PFSK-1 (cell line): ENCODE data around the gene RRP9.

Source experiments
- FOXP2 ChIP-seq: optimal IDR thresholded peaks from 2 replicates; pipeline ENCODE3; 2011; ENCODE audit warnings: borderline replicate concordance, control low read depth, inconsistent platforms; ENCODE audit not compliant: insufficient read depth; ENCODE audit errors: extremely low read length, extremely low read depth
- POLR2AphosphoS5 ChIP-seq: IDR thresholded peaks from 2 replicates; pipeline ENCODE4 v1.6.1; 2012; ENCODE audit warnings: low read depth, mild to moderate bottlenecking, control low read depth, low read length, moderate library complexity
- SIN3A ChIP-seq: IDR thresholded peaks from 2 replicates; pipeline ENCODE4 v1.6.1; 2012; ENCODE audit warnings: mild to moderate bottlenecking, low read length, moderate library complexity, borderline replicate concordance; ENCODE audit not compliant: insufficient read depth
- TAF1 ChIP-seq: IDR thresholded peaks from 2 replicates; pipeline ENCODE4 v1.6.1; 2012; ENCODE audit warnings: low read length, control low read depth, borderline replicate concordance; ENCODE audit not compliant: insufficient read depth
- TF ChIP-seq, protein P1 (sequence below), 2 experiments: IDR thresholded peaks; 2 replicates each; pipeline versions ENCODE4 v1.6.1 to v1.8.0; 2011 to 2012; ENCODE audit warnings: low read depth in 2 of 2, low read length in 2 of 2, control low read depth in 1 of 2, inconsistent platforms in 1 of 2, mild to moderate bottlenecking in 1 of 2, moderate library complexity in 1 of 2; ENCODE audit not compliant: insufficient read depth in 1 of 2

DNA sequence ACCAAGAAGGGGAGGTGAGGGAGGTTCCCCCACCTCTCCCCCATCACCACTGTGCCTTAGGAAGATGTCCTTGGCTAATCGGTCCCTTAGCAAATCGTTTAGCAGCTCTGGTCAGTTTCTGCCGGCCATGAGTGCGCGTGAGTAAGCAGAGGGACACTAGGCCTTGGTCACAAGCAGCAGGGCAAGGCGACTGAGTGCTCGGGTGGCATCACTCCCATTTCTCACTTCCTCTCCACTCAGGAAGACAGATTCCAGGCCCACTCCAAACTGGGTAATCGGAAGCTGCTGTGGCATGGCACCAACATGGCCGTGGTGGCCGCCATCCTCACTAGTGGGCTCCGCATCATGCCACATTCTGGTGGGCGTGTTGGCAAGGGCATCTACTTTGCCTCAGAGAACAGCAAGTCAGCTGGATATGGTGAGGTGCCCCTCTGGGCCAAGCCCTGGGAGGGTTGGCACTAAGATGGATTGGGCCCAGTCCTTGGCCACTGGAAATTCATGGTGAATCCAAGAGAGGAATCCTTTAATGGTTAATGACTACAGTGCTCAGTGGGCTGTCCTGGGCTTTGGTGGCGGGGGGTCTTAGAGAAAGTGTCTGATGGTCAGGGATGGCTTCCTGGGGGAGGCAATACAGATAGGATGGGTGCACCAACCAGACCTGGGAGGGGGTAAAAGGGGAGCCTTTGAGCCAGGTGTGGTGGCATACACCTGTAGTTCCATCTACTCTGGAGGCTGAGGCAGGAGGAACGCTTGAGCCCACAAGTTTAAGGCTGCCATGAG, 4.4 kb upstream of the RRP9 start:
- TF ChIP-seq TAF1 (no peak), POLR2AphosphoS5 (no peak), SIN3A (no peak), FOXP2 (no peak)
- TF ChIP-seq, protein P1, sequence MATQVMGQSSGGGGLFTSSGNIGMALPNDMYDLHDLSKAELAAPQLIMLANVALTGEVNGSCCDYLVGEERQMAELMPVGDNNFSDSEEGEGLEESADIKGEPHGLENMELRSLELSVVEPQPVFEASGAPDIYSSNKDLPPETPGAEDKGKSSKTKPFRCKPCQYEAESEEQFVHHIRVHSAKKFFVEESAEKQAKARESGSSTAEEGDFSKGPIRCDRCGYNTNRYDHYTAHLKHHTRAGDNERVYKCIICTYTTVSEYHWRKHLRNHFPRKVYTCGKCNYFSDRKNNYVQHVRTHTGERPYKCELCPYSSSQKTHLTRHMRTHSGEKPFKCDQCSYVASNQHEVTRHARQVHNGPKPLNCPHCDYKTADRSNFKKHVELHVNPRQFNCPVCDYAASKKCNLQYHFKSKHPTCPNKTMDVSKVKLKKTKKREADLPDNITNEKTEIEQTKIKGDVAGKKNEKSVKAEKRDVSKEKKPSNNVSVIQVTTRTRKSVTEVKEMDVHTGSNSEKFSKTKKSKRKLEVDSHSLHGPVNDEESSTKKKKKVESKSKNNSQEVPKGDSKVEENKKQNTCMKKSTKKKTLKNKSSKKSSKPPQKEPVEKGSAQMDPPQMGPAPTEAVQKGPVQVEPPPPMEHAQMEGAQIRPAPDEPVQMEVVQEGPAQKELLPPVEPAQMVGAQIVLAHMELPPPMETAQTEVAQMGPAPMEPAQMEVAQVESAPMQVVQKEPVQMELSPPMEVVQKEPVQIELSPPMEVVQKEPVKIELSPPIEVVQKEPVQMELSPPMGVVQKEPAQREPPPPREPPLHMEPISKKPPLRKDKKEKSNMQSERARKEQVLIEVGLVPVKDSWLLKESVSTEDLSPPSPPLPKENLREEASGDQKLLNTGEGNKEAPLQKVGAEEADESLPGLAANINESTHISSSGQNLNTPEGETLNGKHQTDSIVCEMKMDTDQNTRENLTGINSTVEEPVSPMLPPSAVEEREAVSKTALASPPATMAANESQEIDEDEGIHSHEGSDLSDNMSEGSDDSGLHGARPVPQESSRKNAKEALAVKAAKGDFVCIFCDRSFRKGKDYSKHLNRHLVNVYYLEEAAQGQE (IDR thresholded peaks at IDR 0.05; ENCODE audit: insufficient read depth in 1 of 2, low read depth in 2 of 2, low read length in 2 of 2), result no peak
